ENCODE data around the gene EVX2. TPM values are rescaled to one million over a fixed set of nuclear protein-coding genes. Genes with fewer than 3 reads are reported as not detected.

The EVX2 gene
- total RNA-seq, 1 donor from 2014 or later, result not detected

- Mint-ChIP-seq H3K4me1 (ENCODE audit: unreplicated experiment) (peaks cover 22% of the 10 kb centered on the region), H3K9me3 (ENCODE audit: unreplicated experiment) (no peaks in the 10 kb centered on the region), H3K36me3 (ENCODE audit: low read depth, unreplicated experiment) (no peaks in the 10 kb centered on the region), H3K27ac (ENCODE audit: unreplicated experiment) (no peak overlapping the region), H3K27me3 (ENCODE audit: unreplicated experiment) (peaks cover 52% of the 10 kb centered on the region), H3K4me3 (ENCODE audit: unreplicated experiment) (no peak overlapping the region)
- peak; percentile 8 for DNase-seq (ENCODE audit: low spot score)
- no peak for TF ChIP-seq CTCF (IDR thresholded peaks at IDR 0.05; ENCODE audit: unreplicated experiment)
Observed at GRCh38 chr2:176100547-176101140, 16.9 kb upstream of the EVX2 start.

DNA sequence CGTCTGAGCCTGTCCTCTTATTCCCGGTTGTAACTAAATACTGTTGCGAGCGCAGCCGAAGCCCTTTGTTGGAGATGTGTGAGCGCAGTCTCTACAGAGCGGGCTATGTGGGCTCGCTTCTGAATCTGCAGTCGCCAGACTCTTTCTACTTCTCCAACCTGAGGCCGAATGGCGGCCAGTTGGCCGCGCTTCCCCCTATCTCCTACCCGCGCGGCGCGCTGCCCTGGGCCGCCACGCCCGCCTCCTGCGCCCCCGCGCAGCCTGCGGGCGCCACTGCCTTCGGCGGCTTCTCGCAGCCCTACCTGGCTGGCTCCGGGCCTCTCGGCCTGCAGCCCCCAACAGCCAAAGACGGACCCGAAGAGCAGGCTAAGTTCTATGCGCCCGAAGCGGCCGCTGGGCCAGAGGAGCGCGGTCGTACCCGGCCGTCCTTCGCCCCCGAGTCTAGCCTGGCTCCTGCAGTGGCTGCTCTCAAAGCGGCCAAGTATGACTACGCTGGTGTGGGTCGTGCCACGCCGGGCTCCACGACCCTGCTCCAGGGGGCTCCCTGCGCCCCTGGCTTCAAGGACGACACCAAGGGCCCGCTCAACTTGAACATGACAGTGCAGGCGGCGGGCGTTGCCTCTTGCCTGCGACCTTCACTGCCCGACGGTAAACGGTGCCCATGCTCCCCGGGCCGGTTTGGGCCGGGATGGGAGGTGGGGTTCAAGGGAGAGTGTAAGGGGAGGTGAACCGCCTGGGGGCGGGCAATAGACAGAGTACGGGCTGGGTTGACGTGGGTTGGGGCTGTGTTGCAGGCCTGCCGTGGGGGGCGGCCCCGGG lies 16.2 kb upstream of the EVX2 start, which contains the start of gene HOXD12:
Gene HOXD12, plus strand, starts transcription at position 68 of the 819 bp plus-strand sequence. Its CDS starts 7 bp downstream, at position 75.
- DNase-seq (ENCODE audit: low spot score), result peak; percentile 14
- no peak for TF ChIP-seq CTCF (IDR thresholded peaks at IDR 0.05; ENCODE audit: unreplicated experiment)
- Mint-ChIP-seq H3K4me3 (ENCODE audit: unreplicated experiment) (no peak within 1 kb of the TSS), H3K27ac (ENCODE audit: unreplicated experiment) (no peak within 1 kb of the TSS), H3K36me3 (ENCODE audit: low read depth, unreplicated experiment) (no peaks in the 10 kb centered on the region), H3K27me3 (ENCODE audit: unreplicated experiment) (peaks cover 53% of the 10 kb centered on the region), H3K4me1 (ENCODE audit: unreplicated experiment) (peaks cover 22% of the 10 kb centered on the region), H3K9me3 (ENCODE audit: unreplicated experiment) (no peaks in the 10 kb centered on the region)

GRCh38 chr2:176099159-176099727 lies 15.5 kb upstream of the EVX2 start:
- Mint-ChIP-seq H3K9me3 (ENCODE audit: unreplicated experiment) (no peaks in the 10 kb centered on the region), H3K4me1 (ENCODE audit: unreplicated experiment) (peaks cover 22% of the 10 kb centered on the region), H3K36me3 (ENCODE audit: low read depth, unreplicated experiment) (no peaks in the 10 kb centered on the region), H3K27me3 (ENCODE audit: unreplicated experiment) (peaks cover 53% of the 10 kb centered on the region), H3K4me3 (ENCODE audit: unreplicated experiment) (no peak overlapping the region), H3K27ac (ENCODE audit: unreplicated experiment) (no peak overlapping the region)
- no peak for DNase-seq (ENCODE audit: low spot score)
- TF ChIP-seq CTCF (IDR thresholded peaks at IDR 0.05; ENCODE audit: unreplicated experiment), result no peak

DNA sequence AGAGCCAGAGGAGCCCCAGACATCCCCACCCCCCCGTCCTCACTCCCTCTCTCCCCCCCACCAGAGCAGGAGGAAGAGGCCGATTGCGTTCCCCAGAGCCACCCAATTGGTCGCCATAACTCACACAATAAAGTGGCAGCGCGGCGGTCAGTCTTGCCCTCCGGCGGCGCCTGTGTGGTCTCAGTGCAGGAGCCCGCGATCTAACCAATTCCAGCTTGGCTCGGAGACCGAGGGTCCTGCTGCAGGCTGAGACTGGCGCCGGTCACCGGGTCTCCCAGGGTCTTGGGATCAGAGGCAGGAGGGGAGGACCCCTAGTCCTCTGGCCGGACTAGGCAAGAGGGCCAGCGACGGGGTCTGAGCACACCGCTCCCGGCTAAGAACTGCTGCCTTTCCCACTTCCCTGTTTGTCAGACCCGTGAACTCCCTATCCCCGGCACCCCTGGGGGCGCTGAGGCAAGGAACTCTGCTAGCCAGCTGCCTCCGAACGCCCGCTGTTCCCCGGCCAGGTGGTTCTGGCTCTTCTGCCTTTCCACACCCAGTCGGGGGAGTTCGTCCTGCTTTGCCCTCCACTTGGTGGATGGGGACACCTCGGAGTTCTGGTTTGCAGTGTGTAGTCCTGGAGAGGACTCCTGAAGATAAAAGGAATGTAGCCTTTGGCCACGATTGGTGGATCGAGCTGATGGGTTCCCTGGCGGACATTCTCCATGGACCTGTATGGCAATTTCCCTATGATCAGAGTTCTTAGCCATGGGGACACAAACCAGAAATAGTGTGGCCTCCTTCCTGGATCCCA lies 14.8 kb upstream of the EVX2 start:
- Mint-ChIP-seq H3K27me3 (ENCODE audit: unreplicated experiment) (peaks cover 54% of the 10 kb centered on the region), H3K36me3 (ENCODE audit: low read depth, unreplicated experiment) (no peaks in the 10 kb centered on the region), H3K4me3 (ENCODE audit: unreplicated experiment) (no peak overlapping the region), H3K27ac (ENCODE audit: unreplicated experiment) (no peak overlapping the region), H3K9me3 (ENCODE audit: unreplicated experiment) (no peaks in the 10 kb centered on the region), H3K4me1 (ENCODE audit: unreplicated experiment) (peaks cover 27% of the 10 kb centered on the region)
- no peak for DNase-seq (ENCODE audit: low spot score)
- no peak for TF ChIP-seq CTCF (IDR thresholded peaks at IDR 0.05; ENCODE audit: unreplicated experiment)

All from endothelial cell (in vitro differentiated cells).